Body of pancreas (tissue), 4 donors: ENCODE results near the gene ZDHHC24.

ENCODE experiments used
- POLR2A ChIP-seq, 3 donors: fragments of 450-650 bp; IDR thresholded peaks; one replicate each; pipeline ENCODE4 v1.6.1; 2016; ENCODE audit warnings: antibody characterized with exemption in 3 of 3, mild to moderate bottlenecking in 2 of 3
- TF ChIP-seq, protein P1 (sequence below), 7 experiments: fragments of 450-650 bp in 4 of 7; fragments of 200-600 bp in 3 of 7; sonication (generic) in 3 of 7; IDR thresholded peaks; one replicate each; pipeline ENCODE4 v1.5.1; 2016 to 2019; ENCODE audit warnings: antibody characterized with exemption in 7 of 7

DNA sequence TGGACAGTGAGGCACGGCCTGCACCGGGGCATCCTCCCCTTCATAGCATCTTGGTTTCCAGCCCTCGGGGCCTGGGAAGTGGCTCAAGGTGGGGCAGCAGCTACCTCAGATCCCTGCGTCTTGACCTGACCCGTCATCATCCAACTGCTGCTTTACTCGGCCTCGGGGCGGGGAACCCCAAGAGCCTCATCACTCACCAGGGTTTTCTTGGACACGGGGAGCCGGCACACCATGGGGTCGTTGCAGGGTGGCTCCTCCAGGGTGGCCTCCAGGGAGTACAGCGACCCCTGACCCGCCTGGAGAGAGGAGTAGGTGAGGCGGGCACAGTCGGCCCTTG is 21.9 kb upstream of the ZDHHC24 start:
- TF ChIP-seq, protein P1, sequence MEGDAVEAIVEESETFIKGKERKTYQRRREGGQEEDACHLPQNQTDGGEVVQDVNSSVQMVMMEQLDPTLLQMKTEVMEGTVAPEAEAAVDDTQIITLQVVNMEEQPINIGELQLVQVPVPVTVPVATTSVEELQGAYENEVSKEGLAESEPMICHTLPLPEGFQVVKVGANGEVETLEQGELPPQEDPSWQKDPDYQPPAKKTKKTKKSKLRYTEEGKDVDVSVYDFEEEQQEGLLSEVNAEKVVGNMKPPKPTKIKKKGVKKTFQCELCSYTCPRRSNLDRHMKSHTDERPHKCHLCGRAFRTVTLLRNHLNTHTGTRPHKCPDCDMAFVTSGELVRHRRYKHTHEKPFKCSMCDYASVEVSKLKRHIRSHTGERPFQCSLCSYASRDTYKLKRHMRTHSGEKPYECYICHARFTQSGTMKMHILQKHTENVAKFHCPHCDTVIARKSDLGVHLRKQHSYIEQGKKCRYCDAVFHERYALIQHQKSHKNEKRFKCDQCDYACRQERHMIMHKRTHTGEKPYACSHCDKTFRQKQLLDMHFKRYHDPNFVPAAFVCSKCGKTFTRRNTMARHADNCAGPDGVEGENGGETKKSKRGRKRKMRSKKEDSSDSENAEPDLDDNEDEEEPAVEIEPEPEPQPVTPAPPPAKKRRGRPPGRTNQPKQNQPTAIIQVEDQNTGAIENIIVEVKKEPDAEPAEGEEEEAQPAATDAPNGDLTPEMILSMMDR (IDR thresholded peaks at IDR 0.05) = no peak
- no peak for TF ChIP-seq POLR2A (IDR thresholded peaks at IDR 0.05)
